IMR-90 (cell line): ENCODE results near the gene DAND5. TPM values are rescaled to one million over a fixed set of nuclear protein-coding genes. Genes with fewer than 3 reads are reported as not detected.

Source experiments
- ATAC-seq: fragments of 200-7000 bp; cut with Tn5 transposase; 2 replicates; pipeline ENCODE4 v1.9.1; 2020; ENCODE audit warnings: low read depth, mild to moderate bottlenecking, moderate library complexity
- BruUV-seq: library from RNA; stranded (reverse); fragments of 400-500 nt; replicated peaks from 2 replicates; lab custom pipeline; 2021; lab: Mats Ljungman, UMichigan
- CTCF ChIA-PET: fragments of 300-600 bp; formaldehyde crosslinking; extraction: SDS; loops from one replicate; lab custom pipeline; 2021; ENCODE audit warnings: antibody characterized with exemption; lab: Yijun Ruan, JAX
- POLR2A ChIA-PET: fragments of 300-600 bp; sonication (Branson Sonifier 250); formaldehyde crosslinking; loops from one replicate; lab custom pipeline; 2022; ENCODE audit warnings: antibody characterized with exemption; ENCODE audit not compliant: unreplicated experiment; lab: Charles Lee
- DNase-seq: peaks from one replicate; pipeline ENCODE4 v3.0.0; 2013
- H2AFZ ChIP-seq: replicated peaks from 2 replicates; pipeline ENCODE3; 2013; ENCODE audit warnings: low read length, mild to moderate bottlenecking; ENCODE audit not compliant: poor library complexity
- H2AK5ac ChIP-seq: 2 replicates; pipeline ENCODE4 v1.6.1; 2013; ENCODE audit warnings: low read depth, low read length, inconsistent platforms
- H2AK9ac ChIP-seq: replicated peaks from 2 replicates; pipeline ENCODE3; 2013; ENCODE audit warnings: mild to moderate bottlenecking, low read depth, low read length, moderate library complexity; ENCODE audit not compliant: poor library complexity
- H2BK120ac ChIP-seq: 2 replicates; pipeline ENCODE4 v1.6.1; 2013; ENCODE audit warnings: low read depth, low read length, inconsistent platforms
- H2BK15ac ChIP-seq: 3 replicates; pipeline ENCODE4 v1.6.1; 2013; ENCODE audit warnings: low read depth, low read length, inconsistent platforms
- H2BK20ac ChIP-seq: 2 replicates; pipeline ENCODE4 v1.6.1; 2013; ENCODE audit warnings: low read depth, mild to moderate bottlenecking, inconsistent platforms, low read length, moderate library complexity
- H2BK5ac ChIP-seq: 2 replicates; pipeline ENCODE4 v1.6.1; 2013; ENCODE audit warnings: mild to moderate bottlenecking, low read depth, low read length, inconsistent platforms; ENCODE audit not compliant: poor library complexity, severe bottlenecking
- H3K14ac ChIP-seq: replicated peaks from 2 replicates; pipeline ENCODE4 v1.6.1; 2013; ENCODE audit warnings: low read depth, low read length, inconsistent platforms
- H3K18ac ChIP-seq: 2 replicates; pipeline ENCODE4 v1.6.1; 2013; ENCODE audit warnings: low read depth, low read length, control low read depth
- H3K23ac ChIP-seq: 2 replicates; pipeline ENCODE4 v1.6.1; 2013; ENCODE audit warnings: low read depth, low read length, inconsistent platforms
- H3K27ac ChIP-seq: 2 replicates; pipeline ENCODE4 v1.5.1; 2013; ENCODE audit warnings: mild to moderate bottlenecking, control low read depth, low read length; ENCODE audit not compliant: insufficient read depth
- H3K27me3 ChIP-seq: 2 replicates; pipeline ENCODE4 v1.6.1; 2013; ENCODE audit warnings: low read length; ENCODE audit not compliant: control insufficient read depth, insufficient read depth
- H3K36me3 ChIP-seq: 2 replicates; pipeline ENCODE4 v1.6.1; 2013; ENCODE audit warnings: low read length, mixed read lengths; ENCODE audit not compliant: control insufficient read depth, insufficient read depth
- H3K4ac ChIP-seq: 2 replicates; pipeline ENCODE4 v1.6.1; 2013; ENCODE audit warnings: low read depth, low read length, inconsistent platforms
- H3K4me1 ChIP-seq: 2 replicates; pipeline ENCODE4 v1.6.1; 2013; ENCODE audit warnings: low read length, mixed read lengths; ENCODE audit not compliant: control insufficient read depth, insufficient read depth
- H3K4me2 ChIP-seq: 2 replicates; pipeline ENCODE4 v1.6.1; 2013; ENCODE audit warnings: low read depth, mild to moderate bottlenecking, control low read depth, low read length, moderate library complexity
- H3K4me3 ChIP-seq: 2 replicates; pipeline ENCODE4 v1.5.1; 2013; ENCODE audit warnings: low read depth, mild to moderate bottlenecking, control low read depth, low read length, moderate library complexity; ENCODE audit not compliant: insufficient read depth
- H3K56ac ChIP-seq: 2 replicates; pipeline ENCODE4 v1.6.1; 2013; ENCODE audit warnings: low read length, inconsistent platforms; ENCODE audit not compliant: insufficient read depth; ENCODE audit errors: extremely low read depth
- H3K79me1 ChIP-seq, 2 experiments: 2 replicates each; pipeline ENCODE4 v1.6.1; 2013; ENCODE audit warnings: low read length in 2 of 2, inconsistent platforms in 1 of 2, low read depth in 1 of 2
- H3K9ac ChIP-seq: 2 replicates; pipeline ENCODE4 v1.6.1; 2013; ENCODE audit warnings: low read depth, low read length, control low read depth
- H3K9me1 ChIP-seq: 2 replicates; pipeline ENCODE4 v1.6.1; 2013; ENCODE audit warnings: low read length, inconsistent platforms; ENCODE audit not compliant: insufficient read depth
- H3K9me3 ChIP-seq: 2 replicates; pipeline ENCODE4 v1.6.1; 2013; ENCODE audit warnings: low read length; ENCODE audit not compliant: control insufficient read depth, insufficient read depth
- H4K20me1 ChIP-seq: 2 replicates; pipeline ENCODE4 v1.6.1; 2013; ENCODE audit warnings: low read length, inconsistent platforms; ENCODE audit not compliant: insufficient read depth
- H4K5ac ChIP-seq: 2 replicates; pipeline ENCODE4 v1.6.1; 2013; ENCODE audit warnings: mild to moderate bottlenecking, low read depth, low read length, control low read depth
- H4K8ac ChIP-seq, 2 experiments: 2 replicates each; pipeline ENCODE4 v1.6.1; 2013; ENCODE audit warnings: low read depth in 2 of 2, low read length in 2 of 2, control low read depth in 1 of 2, inconsistent platforms in 1 of 2
- H4K91ac ChIP-seq: 2 replicates; pipeline ENCODE4 v1.6.1; 2013; ENCODE audit warnings: low read depth, low read length, inconsistent platforms; ENCODE audit not compliant: insufficient read depth
- BHLHE40 ChIP-seq: fragments of 150-350 bp; IDR thresholded peaks from 2 replicates; pipeline ENCODE4 v1.6.1; 2016; ENCODE audit warnings: mild to moderate bottlenecking, low read depth, low read length
- CEBPB ChIP-seq: IDR thresholded peaks from 2 replicates; pipeline ENCODE4 v1.6.1; 2012; ENCODE audit warnings: low read depth, low read length, improper control_type of control experiment
- CHD1 ChIP-seq: IDR thresholded peaks from 2 replicates; pipeline ENCODE4 v1.6.1; 2012; ENCODE audit warnings: low read depth, low read length, improper control_type of control experiment
- FOS ChIP-seq: fragments of 150-350 bp; IDR thresholded peaks from 2 replicates; pipeline ENCODE4 v1.6.1; 2016; ENCODE audit warnings: low read depth, low read length
- MAFK ChIP-seq: IDR thresholded peaks from 2 replicates; pipeline ENCODE4 v1.6.1; 2012; ENCODE audit warnings: low read depth, low read length, improper control_type of control experiment
- MAZ ChIP-seq: IDR thresholded peaks from 2 replicates; pipeline ENCODE4 v1.6.1; 2012; ENCODE audit warnings: low read depth, mild to moderate bottlenecking, low read length, improper control_type of control experiment, moderate library complexity, borderline replicate concordance
- NFE2L2 ChIP-seq: fragments of 150-350 bp; IDR thresholded peaks from 2 replicates; pipeline ENCODE4 v1.6.1; 2016; ENCODE audit warnings: low read depth, mild to moderate bottlenecking, low read length
- POLR2A ChIP-seq: IDR thresholded peaks from 2 replicates; pipeline ENCODE4 v1.6.1; 2012; ENCODE audit warnings: mild to moderate bottlenecking, low read depth, low read length
- RAD21 ChIP-seq: IDR thresholded peaks from 2 replicates; pipeline ENCODE4 v1.6.1; 2012; ENCODE audit warnings: low read length, improper control_type of control experiment
- RFX5 ChIP-seq: IDR thresholded peaks from 2 replicates; pipeline ENCODE4 v1.8.0; 2012; ENCODE audit warnings: low read depth, mild to moderate bottlenecking, low read length, moderate library complexity
- SMC3 ChIP-seq: fragments of 150-350 bp; IDR thresholded peaks from 2 replicates; pipeline ENCODE4 v1.6.1; 2016; ENCODE audit warnings: low read depth, mild to moderate bottlenecking, antibody characterized with exemption, low read length, moderate library complexity
- WGBS, 2 experiments: methylation state at CpG; one replicate each; pipeline versions ENCODE4 v1.1.5 to v1.1.7; 2013; ENCODE audit warnings: missing lambda C conversion rate in 2 of 2; ENCODE audit not compliant: insufficient read length in 1 of 2; ENCODE audit errors: extremely low coverage in 2 of 2; 5-methylcytosine and 5-hydroxymethylcytosine counted together
- dilution Hi-C: fragments of 300-500 bp; cut with HindIII; formaldehyde crosslinking; loops from one replicate; pipeline ENCODE4 v1.14.3; 2018; ENCODE audit warnings: low sequenced_read_pairs; ENCODE audit not compliant: unreplicated experiment
- in situ Hi-C: fragments of 300-500 bp; cut with MboI; formaldehyde crosslinking; loops from 3 replicates; pipeline ENCODE4 v1.14.3; 2019; ENCODE audit warnings: low sequenced_read_pairs, inconsistent platforms, mixed read lengths
- intact Hi-C: fragments of 100-400 bp; cut with micrococcal nuclease; formaldehyde crosslinking; loops from 2 replicates; pipeline ENCODE4 v1.10.0; 2022
- polyA plus RNA-seq, 3 experiments: library from polyadenylated mRNA; depleted of rRNA; stranded (reverse); fragments of >200 nt; gene quantifications; 2 replicates each; pipeline ENCODE4 v1.2.3, GENCODE V29; 2012; ENCODE audit warnings: low replicate concordance in 1 of 3
- total RNA-seq: library from RNA; depleted of rRNA; stranded (reverse); fragments of >200 nt; gene quantifications from 2 replicates; pipeline ENCODE4 v1.2.3, GENCODE V29; 2012
- TF ChIP-seq, protein P1 (sequence below): fragments of 150-350 bp; IDR thresholded peaks from 2 replicates; pipeline ENCODE4 v1.6.1; 2017; ENCODE audit warnings: mild to moderate bottlenecking, antibody characterized with exemption, low read length, low read depth
- TF ChIP-seq, protein P2 (sequence below): conservative IDR thresholded peaks from 2 replicates; pipeline ENCODE4 v1.5.1; 2012; ENCODE audit warnings: mild to moderate bottlenecking, low read depth, low read length, improper control_type of control experiment
- TF ChIP-seq, protein P3 (sequence below): fragments of 150-350 bp; IDR thresholded peaks from 2 replicates; pipeline ENCODE4 v1.6.1; 2016; ENCODE audit warnings: low read depth, mild to moderate bottlenecking, low read length, moderate library complexity, borderline replicate concordance

The DAND5 gene
- total and polyA plus RNA-seq, 2 of the 4 experiments (the other 2 are of a cell fraction), result 0.03 TPM; not detected in 1

DNA sequence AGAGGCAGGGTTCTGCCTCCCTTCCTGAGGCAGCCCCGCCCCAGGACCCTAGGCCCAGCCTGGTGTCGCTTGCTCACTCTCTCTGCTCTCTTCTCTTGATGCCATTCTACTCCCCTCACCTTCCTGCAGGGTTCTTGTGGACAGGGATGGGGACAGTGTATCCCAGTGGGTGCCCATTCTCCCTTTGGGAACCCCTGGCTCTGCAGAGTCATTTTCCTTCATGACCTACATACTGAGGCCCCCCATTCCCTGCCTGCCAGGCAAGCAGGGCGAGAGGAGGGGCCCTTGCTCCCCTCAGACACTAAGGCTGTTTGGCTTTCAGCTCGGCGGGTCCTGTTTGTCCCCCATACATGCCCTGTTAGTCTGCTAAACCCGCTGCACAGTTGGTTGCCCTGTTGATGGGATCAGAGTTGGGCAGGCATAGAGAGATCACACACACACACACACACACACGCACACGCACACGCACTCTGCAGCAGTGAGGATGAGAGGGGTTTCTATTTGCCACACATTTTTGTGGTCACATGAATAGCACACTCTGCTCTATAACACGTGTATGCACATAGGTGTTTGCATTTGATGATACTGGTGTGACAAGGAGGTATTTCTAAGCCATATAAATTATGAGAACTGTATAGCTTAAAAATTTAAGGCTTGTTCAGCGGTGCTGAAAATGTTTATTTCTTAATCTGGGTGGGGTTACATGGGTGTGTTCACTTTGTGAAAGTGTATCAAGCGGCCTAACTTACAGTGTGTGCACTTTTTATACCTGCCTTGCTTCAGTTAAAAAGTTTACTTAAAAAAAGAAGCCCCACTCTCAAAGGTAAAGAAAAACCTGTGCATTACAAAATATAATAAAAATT, 46.2 kb downstream of the DAND5 start:
- BruUV-seq, result no TSS peak
- ATAC-seq (no peak), DNase-seq (peak; percentile 33)
- H3K27me3 ChIP-seq, result no peaks in the 10 kb centered on the region
- ChIA-PET POLR2A (no interaction called here), CTCF (interaction anchor here (0.7 kb wide), 1 partner anchor 864 kb away, joined by 3 read pairs; no protein-coding TSS in a partner anchor)
- H4K5ac ChIP-seq, result no peak overlapping the region
- intact Hi-C loops (no loop called here), in situ Hi-C loops (no loop called here), dilution Hi-C loops (no loop called here)
- no peak overlapping the region for H4K91ac ChIP-seq
- H3K9me3 ChIP-seq, result no peaks in the 10 kb centered on the region
- no peaks in the 10 kb centered on the region; the same call in 1 of the 2 replicates for H3K36me3 ChIP-seq
- H3K18ac ChIP-seq, result no peak overlapping the region
- no peak overlapping the region for H2AFZ ChIP-seq
- H3K4me2 ChIP-seq, result no peak overlapping the region; the same call in 1 of the 2 replicates
- peaks cover 9% of the 10 kb centered on the region; the same call in 1 of the 2 replicates for H4K20me1 ChIP-seq
- H3K14ac ChIP-seq, result peak overlapping the region; percentile 7; the same call in 1 of the 2 replicates
- H2BK20ac ChIP-seq, result no peak overlapping the region
- H3K27ac ChIP-seq, result no peak overlapping the region
- no peak overlapping the region for H2BK15ac ChIP-seq
- peaks cover 38% of the 10 kb centered on the region for H3K4me1 ChIP-seq
- H3K56ac ChIP-seq, result no peak overlapping the region
- 60% methylated on average over 1 of the region's 12 CpGs; no CpG with 5 or more reads in 1 of the 2 experiments for WGBS, 2 experiments
- H3K23ac ChIP-seq, result peak overlapping the region; percentile 80
- no peak overlapping the region for H4K8ac ChIP-seq
- peak overlapping the region; percentile 27; the same call in 1 of the 2 replicates for H3K4ac ChIP-seq
- H2BK5ac ChIP-seq, result no peak overlapping the region
- peak overlapping the region; percentile 31; the same call in 1 of the 2 replicates for H2AK5ac ChIP-seq
- no peak overlapping the region for H3K9ac ChIP-seq
- peaks cover 28 to 77% of the 10 kb centered on the region in 2 experiments for H3K79me1 ChIP-seq
- H2BK120ac ChIP-seq, result no peak overlapping the region
- H3K4me3 ChIP-seq, result no peak overlapping the region
- H3K9me1 ChIP-seq, result peaks cover 9% of the 10 kb centered on the region; the same call in 1 of the 2 replicates
- no peak overlapping the region for H2AK9ac ChIP-seq
- TF ChIP-seq FOS, result no peak
- no peak for TF ChIP-seq CHD1
- no peak for TF ChIP-seq SMC3
- no peak for TF ChIP-seq RAD21
- TF ChIP-seq CEBPB, result no peak
- no peak for TF ChIP-seq POLR2A
- no peak for TF ChIP-seq MAFK
- no peak for TF ChIP-seq NFE2L2
- TF ChIP-seq, protein P1, sequence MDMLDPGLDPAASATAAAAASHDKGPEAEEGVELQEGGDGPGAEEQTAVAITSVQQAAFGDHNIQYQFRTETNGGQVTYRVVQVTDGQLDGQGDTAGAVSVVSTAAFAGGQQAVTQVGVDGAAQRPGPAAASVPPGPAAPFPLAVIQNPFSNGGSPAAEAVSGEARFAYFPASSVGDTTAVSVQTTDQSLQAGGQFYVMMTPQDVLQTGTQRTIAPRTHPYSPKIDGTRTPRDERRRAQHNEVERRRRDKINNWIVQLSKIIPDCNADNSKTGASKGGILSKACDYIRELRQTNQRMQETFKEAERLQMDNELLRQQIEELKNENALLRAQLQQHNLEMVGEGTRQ, result no peak
- TF ChIP-seq BHLHE40, result no peak
- no peak for TF ChIP-seq MAZ
- TF ChIP-seq RFX5, result no peak
- TF ChIP-seq, protein P2, sequence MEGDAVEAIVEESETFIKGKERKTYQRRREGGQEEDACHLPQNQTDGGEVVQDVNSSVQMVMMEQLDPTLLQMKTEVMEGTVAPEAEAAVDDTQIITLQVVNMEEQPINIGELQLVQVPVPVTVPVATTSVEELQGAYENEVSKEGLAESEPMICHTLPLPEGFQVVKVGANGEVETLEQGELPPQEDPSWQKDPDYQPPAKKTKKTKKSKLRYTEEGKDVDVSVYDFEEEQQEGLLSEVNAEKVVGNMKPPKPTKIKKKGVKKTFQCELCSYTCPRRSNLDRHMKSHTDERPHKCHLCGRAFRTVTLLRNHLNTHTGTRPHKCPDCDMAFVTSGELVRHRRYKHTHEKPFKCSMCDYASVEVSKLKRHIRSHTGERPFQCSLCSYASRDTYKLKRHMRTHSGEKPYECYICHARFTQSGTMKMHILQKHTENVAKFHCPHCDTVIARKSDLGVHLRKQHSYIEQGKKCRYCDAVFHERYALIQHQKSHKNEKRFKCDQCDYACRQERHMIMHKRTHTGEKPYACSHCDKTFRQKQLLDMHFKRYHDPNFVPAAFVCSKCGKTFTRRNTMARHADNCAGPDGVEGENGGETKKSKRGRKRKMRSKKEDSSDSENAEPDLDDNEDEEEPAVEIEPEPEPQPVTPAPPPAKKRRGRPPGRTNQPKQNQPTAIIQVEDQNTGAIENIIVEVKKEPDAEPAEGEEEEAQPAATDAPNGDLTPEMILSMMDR, result no peak
- TF ChIP-seq, protein P3, sequence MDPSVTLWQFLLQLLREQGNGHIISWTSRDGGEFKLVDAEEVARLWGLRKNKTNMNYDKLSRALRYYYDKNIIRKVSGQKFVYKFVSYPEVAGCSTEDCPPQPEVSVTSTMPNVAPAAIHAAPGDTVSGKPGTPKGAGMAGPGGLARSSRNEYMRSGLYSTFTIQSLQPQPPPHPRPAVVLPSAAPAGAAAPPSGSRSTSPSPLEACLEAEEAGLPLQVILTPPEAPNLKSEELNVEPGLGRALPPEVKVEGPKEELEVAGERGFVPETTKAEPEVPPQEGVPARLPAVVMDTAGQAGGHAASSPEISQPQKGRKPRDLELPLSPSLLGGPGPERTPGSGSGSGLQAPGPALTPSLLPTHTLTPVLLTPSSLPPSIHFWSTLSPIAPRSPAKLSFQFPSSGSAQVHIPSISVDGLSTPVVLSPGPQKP, result no peak
